HepG2 (cell line): ENCODE data around the gene KCNB1. TPM values are rescaled to one million over a fixed set of nuclear protein-coding genes. Genes with fewer than 3 reads are reported as not detected.
A peak's percentile ranks its signal among the peaks of the same experiment; 100 is the strongest.

Experiments
- AHDC1 ChIP-seq: sonication (generic); formaldehyde crosslinking; IDR thresholded peaks from 2 replicates; pipeline ENCODE4 v1.5.1; 2020; ENCODE audit warnings: mild to moderate bottlenecking, missing genetic modification reagents, borderline replicate concordance
- BATF2 ChIP-seq: sonication (generic); formaldehyde crosslinking; IDR thresholded peaks from 2 replicates; pipeline ENCODE4 v1.8.0; 2022; ENCODE audit warnings: mild to moderate bottlenecking, missing genetic modification reagents, moderate library complexity
- NCOA2 ChIP-seq: sonication (generic); formaldehyde crosslinking; IDR thresholded peaks from 2 replicates; pipeline ENCODE4 v1.8.0; 2022; ENCODE audit warnings: inconsistent platforms
- NFIB ChIP-seq: sonication (generic); formaldehyde crosslinking; IDR thresholded peaks from 2 replicates; pipeline ENCODE4 v1.9.0; 2021; ENCODE audit warnings: missing genetic modification reagents, mild to moderate bottlenecking, borderline replicate concordance
- RFX1 ChIP-seq: fragments of 450-650 bp; IDR thresholded peaks from 2 replicates; pipeline ENCODE4 v1.6.1; 2017
- SOX6 ChIP-seq, 2 experiments: fragments of 450-650 bp in 1 of 2; sonication (generic) in 1 of 2; formaldehyde crosslinking in 1 of 2; IDR thresholded peaks; 2 replicates each; pipeline versions ENCODE4 v1.4.0 to v1.6.1; 2017 to 2020; ENCODE audit warnings: antibody characterized with exemption in 1 of 2, mild to moderate bottlenecking in 1 of 2, missing genetic modification reagents in 1 of 2
- ZBTB40 ChIP-seq, 2 experiments: fragments of 450-650 bp in 1 of 2; sonication (generic) in 1 of 2; formaldehyde crosslinking in 1 of 2; IDR thresholded peaks; 2 replicates each; pipeline versions ENCODE4 v1.6.1 to v1.8.0; 2016 to 2022; ENCODE audit warnings: antibody characterized with exemption in 1 of 2, mild to moderate bottlenecking in 1 of 2, missing genetic modification reagents in 1 of 2
- ZFP36 ChIP-seq: fragments of 150-350 bp; IDR thresholded peaks from 2 replicates; pipeline ENCODE4 v1.6.1; 2018; ENCODE audit warnings: borderline replicate concordance, low read length, low read depth; ENCODE audit not compliant: partially characterized antibody
- ZNF337 ChIP-seq: sonication (generic); formaldehyde crosslinking; IDR thresholded peaks from 2 replicates; pipeline ENCODE4 v1.5.1; 2020; ENCODE audit warnings: missing genetic modification reagents, low read depth, mild to moderate bottlenecking, borderline replicate concordance
- ZNF557 ChIP-seq: sonication (generic); formaldehyde crosslinking; IDR thresholded peaks from 2 replicates; pipeline ENCODE4 v1.4.0; 2020; ENCODE audit warnings: missing genetic modification reagents
- ZNF772 ChIP-seq: sonication (generic); formaldehyde crosslinking; IDR thresholded peaks from 2 replicates; pipeline ENCODE4 v1.5.0; 2020; ENCODE audit warnings: mild to moderate bottlenecking, missing genetic modification reagents
- polyA plus RNA-seq, 8 experiments: library from polyadenylated mRNA; depleted of rRNA in 3 of 8; stranded (reverse) in 7 of 8; unstranded in 1 of 8; fragments of >200 nt; fragmentation: Illumina TruSeq in 4 of 8; extraction: Trizol in 4 of 8; gene quantifications; 2 replicates each; pipeline versions ENCODE4 v1.2.1 to v1.2.3, GENCODE V29; 2011 to 2016; ENCODE audit warnings: low read depth in 4 of 8, missing spikeins in 1 of 8, mixed read lengths in 1 of 8; ENCODE audit not compliant: insufficient read depth in 1 of 8
- total RNA-seq, 5 experiments: library from RNA; depleted of rRNA; stranded (reverse); fragments of >200 nt; fragmentation: Illumina TruSeq; extraction: Trizol; gene quantifications; 2 replicates each; pipeline ENCODE4 v1.2.3, GENCODE V29; 2016; ENCODE audit warnings: low read depth in 1 of 5
- TF ChIP-seq, protein P1 (sequence below): sonication (generic); formaldehyde crosslinking; IDR thresholded peaks from 2 replicates; pipeline ENCODE4 v1.5.0; 2020; ENCODE audit warnings: missing genetic modification reagents

Gene KCNB1
- total and polyA plus RNA-seq, 2 of the 13 experiments (the other 11 are each of a cell fraction or from before 2014, with no cell fraction given): 0.02 TPM; not detected in 1

- no peak for TF ChIP-seq ZBTB40 (IDR thresholded peaks at IDR 0.05)
- peak; percentile 42; the same call in 1 of the 2 replicates for TF ChIP-seq ZBTB40 (CRISPR knock-in tag; IDR thresholded peaks at IDR 0.05)
- no peak for TF ChIP-seq NFIB (CRISPR knock-in tag)
- peak; percentile 95 for TF ChIP-seq ZNF557 (CRISPR knock-in tag)
- TF ChIP-seq RFX1: no peak
- peak; percentile 63 for TF ChIP-seq NCOA2 (CRISPR knock-in tag)
- peak; percentile 93 for TF ChIP-seq BATF2
- TF ChIP-seq SOX6 (IDR thresholded peaks at IDR 0.05): no peak
- peak; percentile 56 for TF ChIP-seq SOX6 (CRISPR knock-in tag; IDR thresholded peaks at IDR 0.05)
- no peak for TF ChIP-seq ZNF337 (CRISPR knock-in tag)
- peak; percentile 81; the same call in 1 of the 2 replicates for TF ChIP-seq ZNF772 (CRISPR knock-in tag)
- TF ChIP-seq AHDC1: no peak
- TF ChIP-seq, protein P1, sequence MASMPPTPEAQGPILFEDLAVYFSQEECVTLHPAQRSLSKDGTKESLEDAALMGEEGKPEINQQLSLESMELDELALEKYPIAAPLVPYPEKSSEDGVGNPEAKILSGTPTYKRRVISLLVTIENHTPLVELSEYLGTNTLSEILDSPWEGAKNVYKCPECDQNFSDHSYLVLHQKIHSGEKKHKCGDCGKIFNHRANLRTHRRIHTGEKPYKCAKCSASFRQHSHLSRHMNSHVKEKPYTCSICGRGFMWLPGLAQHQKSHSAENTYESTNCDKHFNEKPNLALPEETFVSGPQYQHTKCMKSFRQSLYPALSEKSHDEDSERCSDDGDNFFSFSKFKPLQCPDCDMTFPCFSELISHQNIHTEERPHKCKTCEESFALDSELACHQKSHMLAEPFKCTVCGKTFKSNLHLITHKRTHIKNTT (CRISPR knock-in tag): no peak
- TF ChIP-seq ZFP36: no peak
Measured at GRCh38 chr20:49482621-49483017, at the start of gene KCNB1 (continued).
